Hematopoietic multipotent progenitor cell treated with erythropoietin and hydrocortisone succinate and interleukin-3 and kit ligand, for 15 days (in vitro differentiated cells): ENCODE measurements around the gene SAFB.

Experiments used
- DNase-seq: peaks from one replicate; pipeline ENCODE4 v3.0.0-alpha.2; 2015; ENCODE audit warnings: low spot score

SAFB gene

DNA sequence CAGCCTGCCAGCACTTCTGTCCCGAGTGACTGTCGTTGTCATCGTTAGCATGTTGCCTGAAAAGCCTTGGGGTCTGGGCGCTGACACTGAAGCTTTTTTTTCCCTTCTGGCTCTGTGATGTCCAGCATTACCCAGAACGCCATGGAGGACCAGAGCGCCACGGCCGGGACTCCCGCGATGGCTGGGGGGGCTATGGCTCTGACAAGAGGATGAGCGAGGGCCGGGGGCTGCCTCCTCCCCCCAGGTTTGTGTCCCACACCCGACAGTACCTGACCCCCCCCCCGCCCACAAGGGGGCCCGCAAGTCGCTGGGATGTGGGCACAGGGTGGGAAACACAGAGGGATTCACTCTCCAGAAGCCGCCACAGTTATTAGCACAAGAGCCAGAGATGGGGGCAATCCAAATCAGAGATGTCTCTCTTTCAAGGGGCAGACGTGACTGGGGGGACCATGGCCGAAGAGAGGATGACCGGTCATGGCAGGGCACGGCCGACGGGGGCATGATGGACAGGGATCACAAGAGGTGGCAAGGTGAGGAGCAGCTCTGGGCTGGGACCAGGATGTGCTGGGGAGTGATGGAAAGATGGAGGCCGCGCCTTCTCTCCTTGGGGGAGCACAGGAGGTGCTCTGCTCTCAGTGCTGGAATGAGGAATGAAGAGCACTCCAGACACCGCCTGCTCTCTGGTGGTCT, 44.2 kb downstream of the SAFB start:
- no peak for DNase-seq

DNA sequence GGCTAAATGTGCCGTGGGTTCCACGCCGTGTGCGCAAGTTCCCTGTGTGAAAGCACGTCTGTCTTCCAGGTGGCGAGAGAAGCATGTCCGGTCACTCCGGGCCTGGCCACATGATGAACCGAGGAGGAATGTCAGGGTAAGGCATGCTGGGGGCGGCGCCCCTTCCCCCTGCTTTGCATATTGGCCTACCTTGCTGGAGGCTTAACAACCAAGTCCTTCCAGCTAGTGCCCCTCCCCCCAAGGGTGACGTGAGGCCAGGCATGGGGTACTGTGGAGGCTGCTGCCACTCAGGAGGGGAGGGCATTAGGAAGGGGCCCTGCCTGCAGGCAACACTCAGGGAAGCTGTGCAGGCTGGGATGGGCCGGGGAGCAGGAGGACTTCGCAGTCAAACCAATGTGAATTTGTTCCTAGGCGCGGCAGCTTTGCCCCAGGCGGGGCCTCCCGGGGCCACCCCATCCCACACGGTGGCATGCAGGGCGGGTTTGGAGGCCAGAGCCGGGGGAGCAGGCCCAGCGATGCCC, 44.9 kb downstream of the SAFB start:
- DNase-seq = no peak

DNA sequence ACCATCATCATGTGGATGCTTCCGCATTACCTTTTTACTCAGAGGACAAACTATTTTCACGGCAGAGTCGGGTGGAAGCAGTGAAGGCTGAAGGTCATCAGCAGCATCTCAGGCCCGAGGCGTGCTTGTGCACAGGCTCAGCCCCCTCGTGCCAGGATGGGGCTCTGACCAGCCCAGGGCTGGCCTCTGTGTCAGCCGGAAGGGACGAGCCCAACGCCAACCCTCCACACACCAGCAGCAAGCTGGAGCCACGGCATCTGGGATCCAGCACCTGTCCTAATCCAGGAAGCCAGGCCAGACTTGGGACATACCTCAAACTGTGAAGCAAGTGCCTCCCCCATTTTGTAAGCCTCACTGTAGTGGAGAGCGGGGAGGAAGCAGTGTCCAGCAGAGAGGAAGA, 46.3 kb downstream of the SAFB start:
- no peak for DNase-seq

DNA sequence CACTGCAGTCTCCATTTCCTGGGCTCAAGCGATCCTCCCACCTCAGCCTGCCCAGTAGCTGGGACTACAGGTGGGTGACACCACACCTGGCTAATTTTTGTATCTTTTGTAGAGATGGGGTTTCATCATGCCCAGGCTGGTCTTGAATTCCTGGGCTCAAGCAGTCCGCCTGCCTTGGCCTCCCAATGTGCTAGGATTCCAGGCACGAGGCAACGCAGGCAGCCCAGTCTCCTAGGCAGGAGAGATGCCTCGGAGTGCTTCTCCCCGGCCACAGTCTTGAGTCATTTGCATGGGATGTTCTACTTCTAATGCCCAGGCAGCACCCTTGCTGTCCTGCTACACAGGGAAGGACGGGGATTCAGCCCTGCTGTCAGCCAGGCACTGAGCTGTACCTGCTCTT, 48.7 kb downstream of the SAFB start:
- no peak for DNase-seq

DNA sequence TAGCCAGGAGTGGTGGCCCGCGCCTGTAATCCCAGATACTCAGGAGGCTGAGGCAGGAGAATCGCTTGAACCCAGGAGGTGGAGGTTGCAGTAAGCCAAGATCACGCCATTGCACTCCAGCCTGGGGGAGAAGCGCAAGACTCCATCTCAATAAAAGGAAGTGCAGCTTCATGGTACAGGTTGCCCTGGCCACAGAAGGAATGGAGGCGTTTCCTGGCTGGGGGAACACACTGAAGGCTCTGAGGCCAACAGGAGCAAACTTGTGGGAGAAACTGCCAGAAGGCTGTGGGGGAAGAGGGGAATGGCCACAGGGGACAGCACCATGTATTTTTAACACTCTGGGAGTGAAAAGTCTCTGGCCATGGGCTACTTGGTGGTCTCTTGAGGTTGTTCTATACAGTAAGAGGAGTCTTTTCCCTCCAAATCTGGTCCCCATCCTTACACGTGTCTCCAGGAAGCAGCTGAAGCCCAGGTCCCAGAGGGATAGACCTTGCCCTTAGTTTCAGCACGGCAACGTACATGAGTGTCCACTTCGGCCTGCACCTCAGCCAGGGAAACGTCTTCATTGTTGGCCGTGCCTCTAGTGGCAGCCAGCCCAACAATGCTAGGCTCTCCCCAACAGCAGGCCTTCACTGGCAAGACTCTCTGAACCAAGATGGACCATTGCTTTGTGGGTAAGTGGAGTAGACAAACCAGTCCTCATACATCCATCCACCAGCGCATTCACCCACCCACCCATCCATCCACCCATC, 50.0 kb downstream of the SAFB start:
- no peak for DNase-seq

DNA sequence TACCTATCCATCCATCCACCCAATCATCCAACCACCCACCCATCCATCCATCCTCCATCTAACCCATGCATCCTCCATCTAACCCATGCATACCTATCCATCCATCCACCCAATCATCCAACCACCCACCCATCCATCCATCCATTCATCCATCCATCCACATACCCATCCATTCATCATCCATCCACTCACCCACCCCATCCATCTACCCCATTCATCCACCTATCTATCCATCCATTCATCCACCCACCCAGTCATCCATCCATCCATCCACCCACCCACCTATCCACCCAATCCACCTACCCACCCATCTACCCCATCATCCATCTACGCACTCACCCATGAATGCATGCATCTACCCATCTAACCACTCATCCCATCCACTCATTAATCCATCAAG, 50.9 kb downstream of the SAFB start:
- no peak for DNase-seq

DNA sequence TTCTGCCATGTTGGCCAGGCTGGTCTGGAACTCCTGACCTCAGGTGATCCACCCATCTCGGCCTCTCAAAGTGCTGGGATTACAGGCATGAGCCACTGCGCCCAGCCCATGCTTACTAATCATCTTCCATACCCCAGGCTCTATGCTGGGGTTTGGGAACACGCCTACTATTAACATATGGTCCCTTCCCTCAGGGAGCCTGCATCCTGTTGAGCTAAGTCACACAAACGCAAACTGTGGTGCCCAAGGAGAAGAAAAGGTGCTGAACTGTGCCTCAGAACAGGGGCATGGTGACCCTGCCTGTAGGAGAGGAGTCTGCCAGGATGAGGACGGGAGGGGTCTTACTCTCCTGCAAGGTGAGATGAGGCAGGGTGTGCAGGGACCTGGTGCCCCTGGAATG, 51.8 kb downstream of the SAFB start:
- DNase-seq = no peak

DNA sequence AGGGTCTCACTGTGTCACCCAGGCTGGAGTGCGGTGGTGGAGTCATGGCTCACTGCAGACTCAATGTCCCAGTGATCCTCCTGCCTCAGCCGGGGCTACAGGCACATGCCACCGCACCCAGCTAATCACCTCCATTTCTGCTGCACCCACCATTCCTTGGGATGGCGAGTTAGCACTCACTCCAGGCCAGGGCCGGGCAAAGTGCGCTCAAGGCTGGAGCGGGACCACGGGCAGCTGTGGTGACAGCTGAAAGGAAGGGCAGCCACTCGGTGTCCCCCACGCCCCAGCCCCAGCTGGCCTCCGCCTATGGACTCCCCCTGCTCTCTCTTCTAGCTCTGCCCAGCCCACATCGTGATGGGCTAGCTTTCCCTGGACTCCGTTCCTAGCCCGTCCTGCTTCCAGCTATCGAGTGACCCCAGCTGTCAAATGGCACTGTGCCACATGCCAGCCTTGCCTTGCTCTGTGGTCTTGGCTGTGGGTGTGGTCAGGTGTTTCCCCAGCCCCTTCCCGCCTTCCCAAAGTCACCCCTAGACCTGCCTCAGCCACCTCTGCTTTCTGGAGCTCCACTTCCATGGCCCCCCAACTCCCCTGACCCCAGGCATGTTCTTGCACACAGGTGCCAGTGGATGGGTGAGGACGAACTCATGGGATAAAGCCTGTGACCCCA, 53.4 kb downstream of the SAFB start:
- no peak for DNase-seq

DNA sequence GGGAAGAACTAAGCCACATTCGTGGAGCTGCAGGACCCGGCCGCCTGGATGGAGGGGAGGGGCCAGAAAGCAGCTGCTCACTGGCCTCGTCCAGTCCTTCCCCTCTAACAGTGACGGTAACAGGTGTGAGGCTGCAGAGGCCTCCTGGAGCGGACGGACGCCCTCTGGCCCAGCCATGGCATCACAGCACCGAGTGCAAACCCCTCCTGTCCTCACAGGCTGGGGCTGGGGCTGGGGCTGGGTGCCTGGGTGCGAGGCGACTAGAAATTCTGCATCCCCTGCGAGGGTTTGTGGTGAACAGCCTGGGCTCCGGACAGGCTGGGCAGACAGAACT, 53.9 kb downstream of the SAFB start:
- no peak for DNase-seq

DNA sequence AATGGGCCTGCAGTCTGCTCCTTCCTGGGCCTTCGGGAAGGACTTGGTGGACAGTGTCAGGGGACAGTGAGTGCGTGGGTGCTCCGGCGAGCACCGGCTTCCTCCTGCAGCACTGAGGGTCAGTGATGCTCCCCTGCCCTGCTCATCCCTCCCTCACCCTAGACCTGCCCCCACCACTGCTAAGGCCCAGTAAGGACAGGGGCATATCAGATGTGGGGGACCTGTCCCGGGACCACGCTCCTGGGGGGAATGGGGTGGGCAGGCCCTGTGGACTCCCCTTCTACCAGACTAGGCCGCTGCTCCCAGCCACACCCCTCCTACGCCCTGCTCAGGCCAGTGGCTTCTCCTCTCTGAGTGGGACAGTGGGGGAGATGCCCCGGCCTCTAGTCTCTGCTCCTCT, 54.3 kb downstream of the SAFB start:
- DNase-seq = no peak

DNA sequence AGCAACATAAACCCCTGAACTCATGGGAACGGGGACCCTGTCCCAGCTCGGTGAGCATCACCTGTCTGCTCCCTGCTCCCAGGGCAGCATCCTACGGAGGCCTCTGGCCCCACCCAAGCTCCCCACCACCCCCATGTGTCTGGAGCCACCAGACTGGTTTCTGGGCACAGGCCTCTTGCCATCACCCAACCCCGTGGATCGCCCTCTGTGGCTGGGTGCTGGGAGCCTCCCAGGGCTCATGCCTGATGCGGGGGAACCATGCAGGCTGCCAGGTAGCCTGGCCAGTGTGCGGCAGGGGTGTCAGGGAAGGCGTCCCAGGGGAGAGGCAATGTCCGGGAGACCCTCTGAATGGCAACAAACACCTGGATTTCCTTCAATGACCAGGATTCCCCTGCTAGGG, 54.7 kb downstream of the SAFB start:
- no peak for DNase-seq

DNA sequence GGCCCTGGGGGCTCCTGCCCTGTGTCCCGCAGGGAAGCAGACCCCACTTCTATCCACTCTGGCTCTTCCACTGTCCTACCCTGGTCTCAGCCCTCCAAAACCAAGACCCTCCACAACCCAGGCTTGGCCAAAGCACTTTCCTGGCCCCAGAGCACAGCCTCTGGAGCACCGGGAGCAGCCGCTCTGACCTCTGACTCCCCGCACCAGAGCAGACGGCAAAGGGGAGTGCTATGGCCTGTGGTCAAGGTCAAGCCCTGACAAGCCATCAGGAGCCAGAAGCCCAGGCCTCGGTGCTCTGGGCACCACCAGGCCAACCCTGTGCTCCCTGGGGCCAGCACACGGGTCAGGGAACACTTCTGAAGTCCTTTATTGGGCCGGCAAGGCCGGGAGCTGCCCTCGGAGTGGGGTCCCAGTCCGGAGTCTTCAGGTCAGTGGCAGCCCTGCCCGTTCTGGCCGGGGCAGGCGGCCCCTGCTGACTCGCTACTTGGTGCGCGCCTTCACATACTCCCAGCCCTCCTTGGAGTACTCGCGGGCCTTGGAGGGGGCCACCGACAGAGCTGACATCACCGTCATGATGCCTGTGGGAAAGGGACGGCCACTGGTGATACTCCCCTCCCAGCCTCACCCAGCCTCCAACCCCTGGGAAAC, 55.3 kb downstream of the SAFB start:
- DNase-seq = no peak

DNA sequence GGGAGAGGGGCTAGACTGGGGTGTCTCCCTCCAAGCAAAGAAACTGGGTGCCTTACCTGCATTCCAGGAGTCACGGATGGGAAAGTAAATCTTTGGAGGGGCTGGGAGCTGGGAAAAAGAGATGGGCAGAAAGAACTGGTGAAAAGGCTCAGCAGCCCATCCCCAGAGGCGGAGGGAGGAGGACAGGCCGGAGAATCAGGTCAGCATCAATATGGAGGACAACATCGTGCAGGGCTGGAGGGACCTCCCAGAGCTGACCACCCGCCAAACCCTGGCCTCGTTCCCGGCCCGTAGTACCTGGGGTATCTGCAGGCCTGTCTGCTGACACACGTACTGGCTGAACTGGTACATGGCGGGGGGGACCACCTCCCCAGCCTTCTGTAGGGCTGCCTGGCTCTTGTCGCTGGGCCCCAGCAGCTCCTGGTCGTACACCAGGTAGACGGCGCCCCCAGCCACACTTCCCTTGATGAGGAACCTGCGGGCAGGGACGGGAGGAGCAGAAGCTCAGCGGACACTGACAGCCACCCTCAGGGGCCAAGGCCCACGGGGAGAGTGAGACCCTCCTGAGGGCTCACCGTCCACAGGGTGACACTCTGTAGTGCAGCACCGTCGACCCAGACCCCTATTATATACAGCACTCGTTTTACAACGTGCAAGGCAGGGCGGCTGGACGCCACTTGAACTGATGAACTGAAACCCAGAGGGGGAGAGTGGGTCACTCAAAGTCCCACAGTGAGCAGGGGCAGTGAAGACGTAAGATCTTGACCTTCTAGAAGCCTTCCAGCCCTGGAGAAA, 56.6 kb downstream of the SAFB start:
- no peak for DNase-seq

DNA sequence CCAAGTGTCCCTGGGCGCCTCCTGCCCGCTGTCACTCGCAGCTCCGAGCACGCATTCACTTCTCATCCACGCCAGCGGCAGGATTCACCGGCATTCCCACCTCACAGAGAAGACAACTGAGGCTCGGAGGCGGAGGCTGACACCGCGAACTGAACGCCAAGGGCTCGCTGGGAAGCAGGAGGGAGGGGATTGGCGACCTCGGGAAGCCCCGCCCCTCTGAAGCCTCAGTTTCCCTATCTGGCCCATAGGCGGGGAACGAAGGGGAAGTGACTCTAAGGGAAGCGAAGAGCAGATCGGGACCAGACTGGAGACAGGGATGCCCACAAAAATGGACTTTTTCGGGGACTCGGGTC, 57.2 kb downstream of the SAFB start:
- DNase-seq = peak; percentile 10

DNA sequence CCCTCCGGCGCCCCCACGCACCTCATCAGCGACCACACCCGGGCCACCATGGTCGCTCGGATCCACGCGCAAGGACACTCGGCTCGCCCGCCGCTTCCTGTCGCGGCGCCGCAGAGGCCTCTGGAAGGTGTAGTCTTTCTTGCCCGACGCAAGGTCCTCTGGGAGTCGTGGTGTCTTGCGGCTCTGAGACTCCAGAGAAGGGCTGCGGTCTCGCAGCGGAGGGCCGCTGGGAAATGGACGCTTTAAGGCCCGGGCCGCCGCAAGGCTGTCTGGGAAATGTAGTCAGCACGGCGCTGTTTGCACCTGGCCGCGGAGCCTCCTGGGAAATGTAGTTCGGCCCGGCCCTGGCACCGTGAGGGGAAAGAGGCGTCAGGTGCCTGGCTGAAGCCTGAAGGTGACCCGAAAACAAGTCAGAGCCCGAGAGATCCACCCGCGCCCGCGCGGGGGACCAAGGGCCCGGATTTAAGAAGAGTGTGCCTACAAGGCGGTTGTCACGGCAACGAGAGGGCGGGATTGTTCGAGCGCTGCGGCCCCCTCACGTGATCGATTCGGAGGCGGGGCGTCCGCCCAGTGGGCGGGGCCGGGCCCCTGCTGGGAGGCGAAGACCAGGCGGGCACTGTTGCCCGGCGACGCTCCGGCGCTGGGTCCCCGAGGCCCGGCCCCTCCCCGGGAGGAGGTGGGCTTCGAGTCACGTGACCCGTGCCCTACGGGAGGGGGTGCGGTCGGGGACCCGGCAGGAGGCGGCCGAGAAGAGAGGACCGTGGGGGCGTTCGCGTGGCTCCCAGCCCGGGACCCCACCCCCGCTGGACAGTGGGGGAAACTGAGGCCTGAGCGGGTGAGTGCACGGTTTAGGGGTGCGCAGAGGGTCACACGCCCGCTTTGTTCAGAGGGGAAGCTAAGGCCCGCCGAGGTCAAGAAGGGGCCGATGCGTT, 57.8 kb downstream of the SAFB start, which contains the start of the genes HSD11B1L and MICOS13:
TSS of gene HSD11B1L (plus strand) at position 591 of the 932 bp plus-strand sequence. CDS start 3,806 bp downstream, outside the sequence.
TSS of gene MICOS13 (minus strand) at position 80 of the 932 bp plus-strand sequence. CDS start at position 50, 30 bp downstream.
- DNase-seq = peak; percentile 99

DNA sequence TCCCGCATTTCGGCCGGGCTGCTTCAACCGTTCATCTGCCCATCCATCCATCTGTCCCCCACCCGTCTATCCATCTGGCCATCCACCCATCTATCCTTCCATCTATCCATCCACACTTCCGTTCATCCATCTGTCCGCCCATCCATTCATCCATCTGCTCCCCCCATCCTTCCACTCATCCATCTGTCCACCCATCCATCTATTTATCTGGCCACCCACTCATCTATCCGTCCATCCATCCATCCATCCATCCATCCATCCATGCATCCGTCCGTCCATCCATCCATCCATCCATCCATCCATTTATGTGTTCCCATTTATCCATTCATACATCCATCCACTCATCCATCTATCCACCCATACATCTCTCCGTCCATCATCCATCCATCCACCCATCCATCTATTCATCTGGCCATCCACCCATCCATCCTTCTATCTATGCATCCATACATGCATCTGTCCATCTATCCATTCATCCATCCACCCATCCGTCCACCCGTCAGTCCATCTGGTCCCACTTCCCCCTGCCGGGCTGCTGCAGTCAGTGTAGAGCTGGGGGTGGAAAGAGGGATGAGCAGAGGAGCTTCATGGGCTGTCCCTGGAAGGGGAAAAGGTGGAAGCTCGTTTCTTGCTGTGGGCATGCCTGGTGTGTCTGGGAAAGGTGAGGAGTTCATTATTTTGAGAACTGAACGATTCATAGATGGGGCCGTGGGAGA, 58.7 kb downstream of the SAFB start:
- DNase-seq = no peak

DNA sequence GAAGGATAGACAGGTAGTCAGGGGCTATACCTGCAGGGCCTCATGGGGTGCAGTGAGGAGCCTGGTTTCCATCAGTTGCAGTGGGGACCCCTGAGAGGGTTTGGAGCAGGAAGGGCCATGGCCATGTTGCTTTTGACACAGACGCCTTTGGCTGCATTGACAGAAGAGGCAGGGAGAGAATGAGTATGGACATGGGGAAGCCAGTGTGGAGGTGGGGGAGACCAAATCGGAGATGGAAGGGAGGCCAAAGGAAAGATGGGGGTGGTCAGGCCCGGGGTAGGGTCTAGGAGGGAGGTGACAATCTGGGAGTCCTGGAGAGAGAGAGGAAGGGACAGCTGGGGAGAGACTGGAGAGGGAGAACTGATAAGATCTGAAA, 59.2 kb downstream of the SAFB start:
- DNase-seq = no peak

DNA sequence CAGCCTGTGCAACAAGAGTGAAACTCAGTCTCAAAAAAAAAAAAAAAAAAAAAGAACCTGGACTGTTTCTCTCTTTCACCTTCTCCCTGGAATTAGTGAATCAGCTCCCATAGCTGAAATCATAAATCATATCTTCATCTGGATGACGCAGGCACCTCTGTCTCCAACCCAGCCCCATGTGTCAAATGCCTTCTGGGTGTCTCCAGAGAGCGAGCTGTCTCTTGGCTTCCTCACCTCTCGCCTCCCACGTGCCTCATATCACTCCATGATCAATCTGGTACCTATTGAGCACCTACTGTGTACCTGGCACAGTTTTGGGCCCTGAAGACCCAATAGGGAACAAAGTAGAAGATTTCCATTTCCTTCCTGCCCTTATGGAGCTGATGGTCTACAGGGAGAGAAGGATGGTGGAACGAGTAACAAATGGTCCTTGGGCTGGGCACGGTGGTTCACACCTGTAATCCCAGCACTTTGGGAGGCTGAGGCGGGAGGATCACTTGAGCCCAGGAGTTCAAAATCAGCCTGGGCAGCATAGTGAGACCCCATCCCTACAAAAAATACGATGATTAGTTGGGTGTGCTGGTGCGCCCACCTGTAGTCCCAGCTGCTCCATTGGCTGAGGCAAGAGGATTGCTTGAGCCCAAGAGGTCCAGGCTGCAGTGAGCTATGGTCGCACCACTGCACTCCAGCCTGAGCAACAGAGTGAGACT, 60.4 kb downstream of the SAFB start:
- DNase-seq = no peak

DNA sequence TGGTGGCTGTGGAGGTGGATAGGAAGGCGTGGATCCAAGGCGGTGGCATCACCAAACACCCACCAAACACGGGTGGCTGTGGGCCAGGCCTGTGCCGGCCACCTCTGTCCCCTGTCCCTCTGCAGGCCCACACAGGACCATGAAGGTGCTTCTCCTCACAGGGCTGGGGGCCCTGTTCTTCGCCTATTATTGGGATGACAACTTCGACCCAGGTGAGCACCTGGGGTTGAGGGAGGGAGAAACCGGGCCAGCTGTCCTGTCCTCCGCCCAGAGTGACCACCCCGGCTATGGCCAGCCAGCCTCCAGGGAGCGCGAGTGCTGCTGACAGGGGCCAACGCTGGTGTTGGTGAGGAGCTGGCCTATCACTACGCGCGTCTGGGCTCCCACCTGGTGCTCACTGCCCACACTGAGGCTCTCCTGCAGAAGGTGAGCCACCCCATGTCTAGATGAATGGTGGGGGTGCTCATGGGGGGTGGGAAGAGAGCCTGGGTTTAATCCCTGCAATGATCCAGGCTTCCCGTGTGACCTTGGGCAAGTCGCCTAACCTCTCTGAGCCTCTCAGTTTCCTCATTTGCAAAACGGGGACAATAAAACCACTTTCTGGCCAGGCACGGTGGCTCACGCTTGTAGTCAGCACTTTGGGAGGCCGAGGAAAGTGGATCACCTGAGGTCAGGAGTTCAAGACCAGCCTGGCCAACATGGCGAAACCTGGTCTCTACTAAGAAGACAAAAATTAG, 62.0 kb downstream of the SAFB start:
- DNase-seq = no peak
